ENCODE measurements around the gene SLC25A11. TPM values are rescaled to one million over a fixed set of nuclear protein-coding genes. Genes with fewer than 3 reads are reported as not detected.

SLC25A11 gene
- total RNA-seq: 100 to 1,000 TPM in 1 of 2 donors, 10 to 100 TPM in 1; 73.1 to 116 TPM

DNA sequence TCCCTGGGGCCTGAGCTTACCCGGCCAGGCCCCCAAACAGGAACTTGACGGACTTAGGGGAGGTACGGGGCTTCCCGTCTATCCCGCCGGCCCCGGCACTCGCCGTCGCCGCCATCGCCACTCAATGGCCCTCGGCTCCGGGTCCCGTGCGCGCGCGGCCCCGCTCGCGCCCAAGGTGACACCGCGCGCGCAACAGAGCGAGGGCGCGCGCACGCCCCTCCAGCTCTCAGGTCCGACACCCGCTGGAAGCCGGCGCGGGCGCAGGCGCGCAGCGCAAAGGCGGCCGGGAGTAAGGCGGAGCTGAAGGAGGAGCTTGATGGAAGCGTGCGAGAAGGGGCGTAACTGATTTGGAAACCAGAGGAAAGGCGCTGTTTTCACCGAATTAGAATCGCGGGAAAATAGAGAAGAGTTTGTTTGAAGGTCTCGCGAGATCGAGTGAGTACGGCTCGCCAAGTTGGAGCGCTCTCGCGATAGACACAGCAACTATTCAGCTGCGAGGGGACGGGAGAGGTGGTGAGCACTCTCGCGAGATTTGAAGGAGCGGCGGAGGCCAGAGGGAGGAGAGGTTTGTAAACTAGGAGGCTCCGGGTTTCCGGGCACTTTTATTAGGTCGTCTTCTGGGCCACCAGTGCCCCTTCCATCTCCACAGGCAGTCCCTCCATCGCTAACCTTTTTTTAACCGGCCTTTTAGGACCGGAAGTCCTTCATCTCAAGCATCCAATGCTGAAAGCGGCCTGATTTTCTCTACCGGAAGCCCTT lies at the start of gene SLC25A11, which contains the start of gene RNF167:
Gene SLC25A11 (minus strand): TSS at position 251 of the 759 bp plus-strand sequence. CDS start 136 bp downstream, at position 115.
Gene RNF167 (plus strand): TSS at position 473 of the 759 bp plus-strand sequence. CDS start 642 bp downstream, outside the sequence.
- H3K9me3 ChIP-seq: no peaks in the 10 kb centered on the region
- intact Hi-C loops (cut with DNase I): loop anchor here (5.0 kb wide), 1 partner anchor 57 kb away; the partner anchor contains the start of genes INCA1 and KIF1C
- peak; percentile 96 for DNase-seq
- TF ChIP-seq, protein P1, sequence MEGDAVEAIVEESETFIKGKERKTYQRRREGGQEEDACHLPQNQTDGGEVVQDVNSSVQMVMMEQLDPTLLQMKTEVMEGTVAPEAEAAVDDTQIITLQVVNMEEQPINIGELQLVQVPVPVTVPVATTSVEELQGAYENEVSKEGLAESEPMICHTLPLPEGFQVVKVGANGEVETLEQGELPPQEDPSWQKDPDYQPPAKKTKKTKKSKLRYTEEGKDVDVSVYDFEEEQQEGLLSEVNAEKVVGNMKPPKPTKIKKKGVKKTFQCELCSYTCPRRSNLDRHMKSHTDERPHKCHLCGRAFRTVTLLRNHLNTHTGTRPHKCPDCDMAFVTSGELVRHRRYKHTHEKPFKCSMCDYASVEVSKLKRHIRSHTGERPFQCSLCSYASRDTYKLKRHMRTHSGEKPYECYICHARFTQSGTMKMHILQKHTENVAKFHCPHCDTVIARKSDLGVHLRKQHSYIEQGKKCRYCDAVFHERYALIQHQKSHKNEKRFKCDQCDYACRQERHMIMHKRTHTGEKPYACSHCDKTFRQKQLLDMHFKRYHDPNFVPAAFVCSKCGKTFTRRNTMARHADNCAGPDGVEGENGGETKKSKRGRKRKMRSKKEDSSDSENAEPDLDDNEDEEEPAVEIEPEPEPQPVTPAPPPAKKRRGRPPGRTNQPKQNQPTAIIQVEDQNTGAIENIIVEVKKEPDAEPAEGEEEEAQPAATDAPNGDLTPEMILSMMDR (IDR thresholded peaks at IDR 0.05): no peak
- H3K4me3 ChIP-seq: peak within 1 kb of the TSS; percentile 70
- H3K4me1 ChIP-seq: peaks cover 11% of the 10 kb centered on the region
- peak within 1 kb of the TSS; percentile 98 for H3K27ac ChIP-seq
- no peaks in the 10 kb centered on the region for H3K27me3 ChIP-seq
- H3K9ac ChIP-seq (ENCODE audit: low read depth in 2 of 2, low read length in 2 of 2): peak within 1 kb of the TSS; percentile 96 to 99
- peaks cover 17% of the 10 kb centered on the region for H3K36me3 ChIP-seq

DNA sequence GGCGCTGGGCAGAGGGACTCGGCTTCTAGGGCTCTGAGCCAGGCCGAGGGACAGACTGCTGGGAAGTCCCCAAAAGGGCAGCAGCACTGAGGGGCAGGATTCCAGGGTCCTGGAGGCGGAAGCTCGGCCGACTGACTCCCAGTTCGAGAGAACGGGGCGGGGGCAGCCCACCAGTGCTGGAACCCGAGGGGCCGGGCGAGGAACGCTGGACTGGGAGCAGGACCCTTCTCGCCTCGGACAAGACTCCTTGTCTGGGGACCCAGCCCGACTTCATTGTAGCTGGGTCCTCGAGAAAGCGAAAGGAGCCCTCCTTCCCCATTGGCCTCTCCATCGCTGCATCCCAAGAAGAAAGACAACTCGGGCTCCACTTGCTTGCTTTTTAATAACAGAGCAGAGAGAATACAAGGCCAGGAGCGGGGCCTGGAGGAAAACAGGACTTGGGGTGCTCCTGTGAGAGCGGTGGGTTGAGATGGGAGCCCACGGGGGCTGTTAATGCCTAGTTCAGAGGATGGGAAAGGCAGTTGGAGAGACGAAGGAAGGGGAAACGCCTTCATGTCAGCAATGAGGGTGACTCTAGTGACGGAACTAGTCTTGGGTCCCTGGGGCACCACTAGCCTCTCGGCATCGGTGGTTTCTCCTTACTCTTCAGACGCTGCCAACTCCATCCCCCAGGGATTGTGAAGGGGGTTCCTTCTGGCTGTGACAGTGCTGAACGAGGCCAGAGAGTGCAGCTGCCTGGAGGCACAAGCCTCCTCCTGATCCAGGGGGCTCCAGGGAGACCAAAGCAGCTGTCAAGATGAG lies 48.1 kb upstream of the SLC25A11 start:
- no peaks in the 10 kb centered on the region for H3K9me3 ChIP-seq
- intact Hi-C loops (cut with DNase I): no loop called here
- no peak for DNase-seq
- no peaks in the 10 kb centered on the region for H3K27me3 ChIP-seq
- H3K36me3 ChIP-seq: peaks cover 5% of the 10 kb centered on the region
- peak overlapping the region; percentile 92 to 99 for H3K9ac ChIP-seq (ENCODE audit: low read depth in 2 of 2, low read length in 2 of 2)
- peak overlapping the region; percentile 95 for H3K4me3 ChIP-seq
- peaks cover 9% of the 10 kb centered on the region for H3K4me1 ChIP-seq
- H3K27ac ChIP-seq: peak overlapping the region; percentile 96
- TF ChIP-seq, protein P1 (IDR thresholded peaks at IDR 0.05): no peak

DNA sequence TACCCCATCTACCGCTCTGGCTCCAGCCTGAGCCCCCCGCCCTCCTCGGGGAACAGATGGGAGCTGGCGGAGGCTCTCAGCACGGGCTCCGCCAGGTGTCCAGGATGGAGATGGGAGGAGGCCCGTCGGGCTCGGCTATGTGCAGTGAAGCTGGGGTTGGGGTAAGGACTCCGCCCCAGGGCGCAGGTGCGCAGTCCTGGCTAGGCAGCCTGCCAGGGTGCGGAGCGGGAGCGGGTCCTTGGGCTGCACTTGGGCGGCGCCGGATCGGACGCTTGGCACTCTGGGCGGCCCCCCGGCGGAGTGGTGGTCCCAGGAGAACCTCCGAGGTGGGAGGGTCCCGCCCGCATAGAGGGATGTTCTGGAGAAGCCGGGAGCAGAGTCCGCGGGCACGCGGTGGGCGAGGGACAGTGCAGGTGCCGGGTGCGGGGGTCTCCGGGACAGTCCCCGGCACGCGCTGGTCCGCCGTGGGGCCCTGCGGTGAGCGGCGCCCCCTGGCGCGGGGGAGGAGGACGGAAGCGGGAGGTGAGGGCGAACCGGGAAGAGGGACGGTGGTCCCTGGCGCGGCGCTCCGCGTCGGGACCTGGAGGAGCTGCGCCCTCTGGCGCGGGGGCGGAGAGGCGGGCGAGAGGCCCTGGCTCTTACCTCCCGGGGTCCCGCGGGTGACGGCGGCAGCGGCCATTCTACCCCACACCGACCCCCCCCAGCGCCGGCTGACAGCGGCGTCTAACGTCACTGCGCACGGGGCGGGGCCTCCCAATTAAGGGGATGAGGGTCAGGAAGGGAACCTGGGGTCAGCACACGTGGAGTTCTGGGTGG lies 47.3 kb upstream of the SLC25A11 start, which contains the start of gene CAMTA2:
Gene CAMTA2 (minus strand): TSS at position 725 of the 816 bp plus-strand sequence. CDS start 1,453 bp downstream, outside the sequence.
- H3K4me3 ChIP-seq: peak within 1 kb of the TSS; percentile 95
- TF ChIP-seq, protein P1 (IDR thresholded peaks at IDR 0.05): peak; percentile 72
- H3K27me3 ChIP-seq: no peaks in the 10 kb centered on the region
- intact Hi-C loops (cut with DNase I): no loop called here
- H3K9me3 ChIP-seq: no peaks in the 10 kb centered on the region
- peak; percentile 94 for DNase-seq
- peak within 1 kb of the TSS; percentile 92 to 99 for H3K9ac ChIP-seq (ENCODE audit: low read depth in 2 of 2, low read length in 2 of 2)
- H3K36me3 ChIP-seq: peaks cover 5% of the 10 kb centered on the region
- H3K4me1 ChIP-seq: peaks cover 9% of the 10 kb centered on the region
- peak within 1 kb of the TSS; percentile 96 for H3K27ac ChIP-seq

- TF ChIP-seq, protein P1 (IDR thresholded peaks at IDR 0.05): no peak
Measured at GRCh38 chr17:4986403-4986802, 46.6 kb upstream of the SLC25A11 start.

More at GRCh38 chr17:4986403-4986802, 46.6 kb upstream of the SLC25A11 start:
- intact Hi-C loops (cut with DNase I): no loop called here
- H3K9me3 ChIP-seq: no peaks in the 10 kb centered on the region
- no peaks in the 10 kb centered on the region for H3K27me3 ChIP-seq
- peak; percentile 57 for DNase-seq
- H3K4me1 ChIP-seq: peaks cover 9% of the 10 kb centered on the region
- peak overlapping the region; percentile 96 for H3K27ac ChIP-seq
- peaks cover 5% of the 10 kb centered on the region for H3K36me3 ChIP-seq
- H3K9ac ChIP-seq (ENCODE audit: low read depth in 2 of 2, low read length in 2 of 2): peak overlapping the region; percentile 92 to 99
- H3K4me3 ChIP-seq: peak overlapping the region; percentile 95
